HepG2 (cell line): ENCODE data around the gene ANAPC16. TPM values are rescaled to one million over a fixed set of nuclear protein-coding genes. Genes with fewer than 3 reads are reported as not detected.

Experiments
- ATAC-seq: fragments of 200-7000 bp; cut with Tn5 transposase; 3 replicates; pipeline ENCODE4 v1.9.1; 2020; ENCODE audit warnings: mild to moderate bottlenecking, moderate library complexity
- BruUV-seq: library from RNA; stranded (reverse); fragments of 400-500 nt; replicated peaks from 2 replicates; lab custom pipeline; 2021; lab: Mats Ljungman, UMichigan
- CTCF ChIA-PET: fragments of 300-600 bp; formaldehyde crosslinking; extraction: SDS; loops from one replicate; lab custom pipeline; 2021; ENCODE audit warnings: low total read pairs, inconsistent platforms, low intra/inter-chr PET ratio; lab: Yijun Ruan, JAX
- POLR2A ChIA-PET: fragments of 350-600 bp; sonication (Branson Sonifier 250); formaldehyde crosslinking; loops from one replicate; lab custom pipeline; 2020; ENCODE audit warnings: antibody characterized with exemption, inconsistent platforms; lab: Yijun Ruan, JAX
- DNase-seq: peaks from one replicate; pipeline ENCODE4 v3.0.0-alpha.2; 2015; ENCODE audit warnings: low spot score
- FAIRE-seq: peaks from 3 replicates; lab custom pipeline; 2011; peaks lifted over from hg19 to GRCh38; lab: Jason Lieb, UNC
- H2AFZ ChIP-seq: one replicate; pipeline ENCODE4 v1.6.1; 2011; ENCODE audit warnings: low read length, inconsistent platforms
- H3K27ac ChIP-seq: fragments of 300-600 bp; 3 replicates; pipeline ENCODE4 v1.8.0; 2011; ENCODE audit warnings: mixed run types, mild to moderate bottlenecking, mixed read lengths, low read length, inconsistent platforms; ENCODE audit not compliant: insufficient read depth; ENCODE audit errors: extremely low read length
- H3K27me3 ChIP-seq, 2 experiments: fragments of 200-600 bp in 1 of 2; 2 replicates in 1 of 2; 3 replicates in 1 of 2; pipeline versions ENCODE4 v1.6.0 to v1.8.0; 2011; ENCODE audit warnings: low read length in 2 of 2, mild to moderate bottlenecking in 2 of 2, moderate library complexity in 2 of 2, inconsistent platforms in 1 of 2; ENCODE audit not compliant: insufficient read depth in 2 of 2, control insufficient read depth in 1 of 2
- H3K36me3 ChIP-seq, 2 experiments: fragments of 200-600 bp in 1 of 2; replicated peaks in 1 of 2; 2 replicates in 1 of 2; 3 replicates in 1 of 2; pipeline versions ENCODE4 v1.5.1 to v1.8.0; 2011; ENCODE audit warnings: low read length in 2 of 2, inconsistent platforms in 1 of 2; ENCODE audit not compliant: insufficient read depth in 2 of 2, control insufficient read depth in 1 of 2
- H3K4me1 ChIP-seq: 2 replicates; pipeline ENCODE4 v1.5.1; 2012; ENCODE audit warnings: low read length, inconsistent platforms; ENCODE audit not compliant: insufficient read depth
- H3K4me2 ChIP-seq: 2 replicates; pipeline ENCODE4 v1.6.0; 2011; ENCODE audit warnings: low read depth, low read length, inconsistent platforms
- H3K4me3 ChIP-seq, 3 experiments: fragments of 200-600 bp in 1 of 3; sonication (generic), shearing (Covaris generic) in 1 of 3; replicated peaks in 1 of 3; 2 replicates each; pipeline ENCODE4 v1.5.1; 2011 to 2016; ENCODE audit warnings: low read length in 3 of 3, inconsistent platforms in 2 of 3, low read depth in 2 of 3, mild to moderate bottlenecking in 2 of 3, control low read depth in 1 of 3, mixed read lengths in 1 of 3; ENCODE audit not compliant: insufficient read depth in 1 of 3
- H3K79me2 ChIP-seq: one replicate; pipeline ENCODE4 v1.6.1; 2011; ENCODE audit warnings: low read length, inconsistent platforms; ENCODE audit not compliant: insufficient read depth
- H3K9ac ChIP-seq: 2 replicates; pipeline ENCODE4 v1.6.0; 2011; ENCODE audit warnings: mild to moderate bottlenecking, low read depth, low read length, inconsistent platforms; ENCODE audit not compliant: insufficient read depth
- H3K9me3 ChIP-seq: 2 replicates; pipeline ENCODE4 v1.5.1; 2012; ENCODE audit warnings: mild to moderate bottlenecking, low read length
- H4K20me1 ChIP-seq: 2 replicates; pipeline ENCODE4 v1.6.0; 2011; ENCODE audit warnings: inconsistent platforms, mild to moderate bottlenecking, low read length, moderate library complexity; ENCODE audit not compliant: insufficient read depth
- ADNP ChIP-seq: sonication (generic); formaldehyde crosslinking; IDR thresholded peaks from 2 replicates; pipeline ENCODE4 v1.4.0; 2020; ENCODE audit warnings: missing genetic modification reagents
- CBFB ChIP-seq: sonication (generic); formaldehyde crosslinking; IDR thresholded peaks from 2 replicates; pipeline ENCODE4 v1.4.0; 2020; ENCODE audit warnings: missing genetic modification reagents
- ELF1 ChIP-seq: sonication (generic); formaldehyde crosslinking; IDR thresholded peaks from 2 replicates; pipeline ENCODE4 v1.4.0; 2020; ENCODE audit warnings: missing genetic modification reagents
- NFKB2 ChIP-seq: sonication (generic); formaldehyde crosslinking; IDR thresholded peaks from 2 replicates; pipeline ENCODE4 v1.4.0; 2020; ENCODE audit warnings: missing genetic modification reagents, borderline replicate concordance
- SATB2 ChIP-seq: sonication (generic); formaldehyde crosslinking; IDR thresholded peaks from 2 replicates; pipeline ENCODE4 v1.5.0; 2020; ENCODE audit warnings: missing genetic modification reagents
- TBX3 ChIP-seq: fragments of 450-650 bp; IDR thresholded peaks from 2 replicates; pipeline ENCODE4 v1.6.1; 2017; ENCODE audit warnings: antibody characterized with exemption, mild to moderate bottlenecking, inconsistent platforms, borderline replicate concordance
- THAP11 ChIP-seq: IDR thresholded peaks from 2 replicates; pipeline ENCODE4 v1.6.1; 2016; ENCODE audit warnings: missing biosample characterization, missing genetic modification reagents
- ZFAT ChIP-seq: sonication (generic); formaldehyde crosslinking; conservative IDR thresholded peaks from 2 replicates; pipeline ENCODE4 v1.8.1; 2023; ENCODE audit warnings: missing genetic modification reagents, inconsistent platforms
- ZMYM3 ChIP-seq: sonication (generic); formaldehyde crosslinking; IDR thresholded peaks from 2 replicates; pipeline ENCODE4 v1.5.1; 2020; ENCODE audit warnings: mild to moderate bottlenecking, missing genetic modification reagents
- ZNF569 ChIP-seq: sonication (generic); formaldehyde crosslinking; IDR thresholded peaks from 2 replicates; pipeline ENCODE4 v1.5.0; 2020; ENCODE audit warnings: mild to moderate bottlenecking, missing genetic modification reagents, moderate library complexity, borderline replicate concordance
- ZNF629 ChIP-seq: sonication (generic); formaldehyde crosslinking; conservative IDR thresholded peaks from 2 replicates; pipeline ENCODE4 v1.5.0; 2020; ENCODE audit warnings: missing genetic modification reagents
- WGBS: methylation state at CpG from one replicate; pipeline ENCODE4 v1.1.6; 2017; ENCODE audit warnings: low lambda C conversion rate; 5-methylcytosine and 5-hydroxymethylcytosine counted together
- in situ Hi-C: cut with HindIII; loops from 2 replicates; pipeline ENCODE4 v1.10.0; 2017; ENCODE audit warnings: low pct_unique_long_range_greater_than_20kb; ENCODE audit not compliant: extremely low pct_ligation_motif_present
- intact Hi-C: fragments of 100-400 bp; cut with micrococcal nuclease; formaldehyde crosslinking; loops from one replicate; pipeline ENCODE4 v1.10.0; 2022; ENCODE audit not compliant: unreplicated experiment
- polyA plus RNA-seq, 8 experiments: library from polyadenylated mRNA; depleted of rRNA in 3 of 8; stranded (reverse) in 7 of 8; unstranded in 1 of 8; fragments of >200 nt; fragmentation: Illumina TruSeq in 4 of 8; extraction: Trizol in 4 of 8; gene quantifications; 2 replicates each; pipeline versions ENCODE4 v1.2.1 to v1.2.3, GENCODE V29; 2011 to 2016; ENCODE audit warnings: low read depth in 4 of 8, missing spikeins in 1 of 8, mixed read lengths in 1 of 8; ENCODE audit not compliant: insufficient read depth in 1 of 8
- total RNA-seq, 5 experiments: library from RNA; depleted of rRNA; stranded (reverse); fragments of >200 nt; fragmentation: Illumina TruSeq; extraction: Trizol; gene quantifications; 2 replicates each; pipeline ENCODE4 v1.2.3, GENCODE V29; 2016; ENCODE audit warnings: low read depth in 1 of 5

Gene ANAPC16
- total and polyA plus RNA-seq, 2 of the 13 experiments (the other 11 are each of a cell fraction or from before 2014, with no cell fraction given) = 74.8 to 89.4 TPM

DNA sequence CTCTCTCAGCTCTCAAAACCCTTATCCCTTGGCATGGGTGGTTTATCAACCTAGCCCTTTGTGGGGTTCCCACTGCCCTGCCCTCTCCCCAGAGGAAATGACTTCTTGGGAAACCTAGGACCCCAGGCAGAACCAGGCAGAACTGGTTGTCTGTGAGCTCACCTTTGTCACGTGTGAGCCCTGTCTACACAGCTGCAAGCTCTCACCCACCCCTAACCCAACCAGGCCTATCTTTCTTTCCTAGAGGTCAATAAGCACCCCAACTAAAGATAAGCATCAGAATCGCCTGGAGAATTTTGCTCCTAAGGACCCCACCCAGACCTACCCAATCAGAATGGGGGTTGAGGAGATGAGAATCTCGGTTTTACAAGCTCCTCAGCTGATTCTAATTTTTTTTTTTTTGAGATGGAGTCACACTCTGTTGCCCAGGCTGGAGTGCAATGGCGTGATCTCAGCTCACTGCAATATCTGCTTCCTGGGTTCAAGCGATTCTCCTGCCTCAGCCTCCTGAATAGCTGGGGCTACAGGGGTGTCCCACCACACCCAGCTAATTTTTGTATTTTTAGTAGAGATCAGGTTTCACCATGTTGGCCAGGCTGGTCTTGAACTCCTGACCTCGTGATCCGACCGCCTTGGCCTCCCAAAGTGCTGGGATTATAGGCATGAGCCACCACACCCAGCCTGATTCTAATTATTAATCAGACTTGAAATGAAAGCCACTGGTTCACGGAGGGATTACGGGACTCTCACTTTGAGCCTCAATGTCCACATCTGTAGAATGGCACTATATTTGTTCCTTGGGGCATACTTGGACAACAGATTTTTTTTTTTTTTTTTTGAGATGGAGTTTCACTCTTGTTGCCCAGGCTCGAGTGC lies 50.4 kb downstream of the ANAPC16 start:
- Histone ChIP-seq H2AFZ (no peak overlapping the region), H3K9me3 (no peaks in the 10 kb centered on the region), H3K4me2 (no peak overlapping the region), H3K27ac (no peak overlapping the region), H4K20me1 (no peaks in the 10 kb centered on the region), H3K79me2 (no peaks in the 10 kb centered on the region), H3K4me3 (no peak overlapping the region), H3K4me1 (peaks cover 56% of the 10 kb centered on the region), H3K27me3 (no peaks in the 10 kb centered on the region), H3K36me3 (no peaks in the 10 kb centered on the region), H3K9ac (no peak overlapping the region)
- TF ChIP-seq SATB2 (CRISPR knock-in tag) = no peak
- no peak for TF ChIP-seq TBX3
- no peak for TF ChIP-seq ZFAT
- no peak for TF ChIP-seq ZNF569 (CRISPR knock-in tag)
- TF ChIP-seq ZNF629 = peak; percentile 74
- TF ChIP-seq CBFB (CRISPR knock-in tag) = no peak
- 0 out of 2 replicates have a peak, but pooled peaks have one; percentile 26 for TF ChIP-seq ADNP (CRISPR knock-in tag)
- TF ChIP-seq ZMYM3 (CRISPR knock-in tag) = peak; percentile 47; the same call in 1 of the 2 replicates
- TF ChIP-seq NFKB2 (CRISPR knock-in tag) = no peak
- TF ChIP-seq THAP11 (CRISPR knock-in tag) = no peak
- TF ChIP-seq ELF1 = no peak
- in situ Hi-C loops (no loop called here), intact Hi-C loops (no loop called here)
- FAIRE-seq (no peak), ATAC-seq (no peak), DNase-seq (no peak)
- CTCF ChIA-PET = no interaction called here
- POLR2A ChIA-PET = interaction anchor here (2.6 kb wide), 1 partner anchor 9 kb away, joined by 10 read pairs; no protein-coding TSS in a partner anchor
- BruUV-seq = no TSS peak
- WGBS = 99% methylated on average over 11 of the region's 11 CpGs
